ENCODE data around the gene IVL.

Gene IVL

GRCh38 chr1:152946651-152947256 lies 38.4 kb downstream of the IVL start, which contains the start of gene SPRR5:
SPRR5 (plus strand) TSS chr1:152947206; CDS start chr1:152948555, 1,349 bp downstream.
- no peak for DNase-seq

DNA sequence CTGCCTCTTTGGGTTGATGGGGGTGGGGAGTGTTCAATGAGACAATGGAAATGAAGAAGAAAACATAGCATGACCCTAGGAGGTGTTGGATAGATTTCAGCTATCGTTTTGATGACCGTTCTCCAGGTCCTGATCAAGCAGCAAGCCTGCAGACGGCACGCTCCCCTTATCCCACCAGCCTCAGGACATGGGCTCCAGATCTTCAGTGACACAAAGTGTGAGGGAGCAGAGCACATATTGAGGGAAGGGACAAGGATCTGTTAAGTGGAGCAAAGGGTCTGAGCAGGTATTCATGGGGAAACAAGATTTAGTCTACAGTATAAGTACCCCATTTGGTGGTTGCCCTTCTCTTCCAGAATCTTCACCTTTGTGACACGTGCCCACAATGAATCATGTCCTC lies 43.4 kb downstream of the IVL start:
- no peak for DNase-seq

- no peak for DNase-seq
These were observed 45.4 kb downstream of the IVL start for GRCh38 chr1:152953761-152954160.

DNA sequence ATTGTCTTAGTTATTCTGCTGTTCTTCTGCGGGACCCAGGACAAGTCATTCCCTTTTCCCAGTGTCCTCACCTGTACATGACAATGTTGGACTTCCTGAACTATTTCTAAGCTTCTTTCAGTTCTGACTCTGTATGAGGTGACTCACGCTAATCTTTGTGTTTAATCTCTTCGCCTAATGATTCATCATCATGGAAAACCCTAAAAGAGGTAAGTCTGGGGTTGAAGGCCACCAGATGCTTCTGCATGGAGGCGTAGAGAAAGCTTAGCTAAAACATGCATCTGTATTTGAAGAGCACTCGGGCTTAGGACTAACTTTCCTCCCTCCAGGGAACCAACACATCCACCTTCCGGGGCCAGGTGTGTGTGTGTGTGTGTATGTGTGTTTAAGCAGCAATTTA lies 46.1 kb downstream of the IVL start:
- no peak for DNase-seq

DNA sequence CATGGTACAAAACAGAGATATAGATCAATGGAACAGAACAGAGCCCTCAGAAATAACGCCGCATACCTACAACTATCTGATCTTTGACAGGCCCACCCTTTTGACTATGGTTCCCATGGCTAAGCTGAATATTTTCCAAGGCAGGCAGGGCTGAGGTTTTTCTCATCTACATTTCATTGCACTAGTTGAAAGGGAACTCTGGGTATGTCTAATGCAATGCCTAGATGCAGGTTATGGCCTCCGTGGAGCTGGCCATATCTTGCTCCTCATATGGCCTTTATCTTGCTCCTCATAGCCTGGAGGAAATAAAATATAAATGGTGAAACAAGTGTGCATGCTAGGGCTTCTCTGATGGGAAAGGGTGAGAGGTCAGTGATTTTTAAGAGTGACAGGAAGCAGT lies 49.2 kb downstream of the IVL start:
- no peak for DNase-seq

DNA sequence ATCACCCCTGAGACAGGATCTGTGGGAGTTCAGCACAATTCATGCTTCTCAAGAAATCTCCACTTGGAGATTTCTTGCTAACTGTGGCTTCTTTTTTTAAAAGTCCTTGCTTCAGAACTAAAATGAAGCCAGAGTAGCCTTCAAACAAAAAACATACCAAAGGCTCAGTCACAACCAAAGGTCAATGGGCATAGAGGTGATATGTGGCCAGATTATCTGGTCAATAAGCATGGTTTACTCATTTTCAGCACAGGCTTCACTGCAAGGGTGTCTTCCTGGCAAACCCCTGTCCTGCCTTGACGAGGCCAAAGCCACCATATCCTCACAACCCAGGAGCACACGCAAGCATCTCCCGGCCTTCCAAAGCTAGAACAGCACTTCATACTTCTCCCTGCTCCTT lies 50.9 kb downstream of the IVL start:
- DNase-seq, result no peak

GRCh38 chr1:152959801-152960451 lies 51.6 kb downstream of the IVL start:
- no peak for DNase-seq

- DNase-seq, result no peak
These were observed 52.2 kb downstream of the IVL start for GRCh38 chr1:152960452-152961044.

All from nucleus accumbens (tissue), 56 donors.